Hematopoietic multipotent progenitor cell (in vitro differentiated cells): ENCODE measurements around the gene MYO1D. TPM values are rescaled to one million over a fixed set of nuclear protein-coding genes. Genes with fewer than 3 reads are reported as not detected.

Experiments used
- DNase-seq, 3 donors: peaks; one replicate each; pipeline ENCODE4 v3.0.0-alpha.2; 2011 to 2015; ENCODE audit warnings: low read depth in 2 of 3, low spot score in 2 of 3
- small RNA-seq: library from RNA; depleted of rRNA; stranded (forward); fragments of <200 nt; gene quantifications from one replicate; pipeline ENCODE3, GENCODE V24; 2012
- total RNA-seq: library from RNA; depleted of rRNA; stranded (reverse); fragments of >200 nt; gene quantifications from one replicate; pipeline ENCODE4 v1.2.3, GENCODE V29; 2012

Gene MYO1D
- total RNA-seq, 1 donor = 8.1 TPM

DNA sequence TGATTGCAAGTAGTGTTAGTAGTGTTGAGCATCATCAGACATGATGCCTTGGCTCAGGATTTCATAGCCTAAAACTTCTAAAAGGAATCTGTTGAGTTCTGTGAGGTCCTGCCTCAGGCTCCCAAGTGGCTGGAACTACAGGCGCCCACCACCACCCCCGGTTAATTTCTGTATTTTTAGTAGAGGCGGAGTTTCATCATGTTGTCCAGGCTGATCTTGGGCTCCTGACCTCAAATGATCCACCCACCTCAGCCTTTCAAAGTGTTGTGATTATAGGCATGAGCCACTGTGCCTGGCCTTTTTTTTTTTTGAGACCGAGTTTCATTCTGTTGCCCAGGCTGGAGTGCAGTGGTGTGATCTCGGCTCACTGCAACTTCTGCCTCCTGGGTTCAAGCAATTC, 427.0 kb downstream of the MYO1D start:
- DNase-seq = no peak

DNA sequence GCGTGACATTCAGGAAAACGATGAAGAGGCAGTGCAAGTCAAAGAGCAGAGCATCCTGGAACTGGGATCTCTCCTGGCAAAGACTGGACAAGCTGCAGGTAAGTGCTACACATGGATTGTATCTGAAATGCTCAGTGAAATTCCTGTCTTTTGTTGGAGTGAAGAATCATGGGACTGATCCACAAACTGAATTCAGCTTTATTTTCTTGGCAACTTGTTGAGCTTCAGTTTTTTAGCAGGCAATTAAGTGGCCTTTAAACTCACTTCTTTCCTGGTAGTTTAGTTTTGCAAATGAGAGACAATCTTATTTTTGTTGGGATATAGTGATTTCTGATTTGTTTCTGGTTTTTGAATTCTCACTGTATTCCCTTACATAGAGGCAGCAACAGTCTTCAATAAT, 430.0 kb downstream of the MYO1D start:
- no peak for DNase-seq

DNA sequence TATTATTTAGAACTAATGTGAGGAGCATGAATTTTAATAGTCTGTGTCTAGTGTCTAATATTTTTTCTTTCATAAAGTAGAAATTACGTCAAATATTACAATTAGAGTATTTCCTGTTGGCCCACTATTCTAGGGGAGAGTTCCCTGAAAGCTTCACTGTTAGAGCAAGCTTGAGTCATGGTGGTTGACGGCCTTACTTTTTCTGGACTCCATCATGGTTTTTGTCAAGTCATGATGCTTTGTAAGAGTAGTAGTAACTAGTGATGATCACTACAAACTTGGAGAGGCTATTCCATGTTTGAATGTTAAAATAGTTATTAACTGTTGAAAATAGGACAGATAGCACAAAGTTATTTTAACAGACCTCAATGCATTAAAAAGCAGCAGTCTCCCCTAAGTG, 431.0 kb downstream of the MYO1D start:
- no peak for DNase-seq

DNA sequence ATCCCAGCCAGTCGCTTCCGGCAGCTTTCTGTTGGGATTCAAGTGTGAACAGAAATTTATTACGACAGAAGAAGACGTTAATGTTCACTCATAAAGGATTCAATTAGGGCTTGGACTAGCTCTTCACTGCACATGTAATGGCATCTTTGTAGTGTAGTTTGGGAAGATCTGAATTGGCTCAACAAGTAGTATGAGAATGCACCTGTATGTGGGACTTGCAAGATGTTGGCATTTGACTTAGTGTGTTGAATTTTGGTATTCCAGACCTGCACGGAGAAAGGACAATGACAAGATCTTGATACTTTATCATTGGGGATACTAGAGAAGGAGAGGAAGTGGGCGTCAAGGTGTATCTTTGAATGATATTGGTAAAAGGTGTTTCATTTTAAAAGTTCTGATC, 431.4 kb downstream of the MYO1D start:
- no peak for DNase-seq

DNA sequence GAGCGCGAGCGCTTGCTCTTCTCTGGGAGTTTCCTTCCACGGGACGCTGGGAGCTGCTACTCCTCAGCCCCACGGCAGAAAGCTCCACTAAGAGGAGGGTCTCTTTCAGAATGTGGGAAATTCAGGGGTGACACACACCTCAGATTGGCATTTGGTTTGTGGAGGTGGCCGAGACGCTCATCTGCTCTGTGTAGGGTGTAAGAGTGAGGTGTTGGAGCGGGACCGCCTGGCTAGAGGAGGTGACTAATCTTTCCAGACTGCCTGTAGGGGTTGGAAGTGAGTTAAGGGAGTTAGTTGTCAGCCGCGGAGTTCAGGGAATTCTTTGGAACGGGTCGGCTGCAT, 431.9 kb downstream of the MYO1D start:
- peak in 2 of 3 donors; percentile 28 to 40 for DNase-seq

DNA sequence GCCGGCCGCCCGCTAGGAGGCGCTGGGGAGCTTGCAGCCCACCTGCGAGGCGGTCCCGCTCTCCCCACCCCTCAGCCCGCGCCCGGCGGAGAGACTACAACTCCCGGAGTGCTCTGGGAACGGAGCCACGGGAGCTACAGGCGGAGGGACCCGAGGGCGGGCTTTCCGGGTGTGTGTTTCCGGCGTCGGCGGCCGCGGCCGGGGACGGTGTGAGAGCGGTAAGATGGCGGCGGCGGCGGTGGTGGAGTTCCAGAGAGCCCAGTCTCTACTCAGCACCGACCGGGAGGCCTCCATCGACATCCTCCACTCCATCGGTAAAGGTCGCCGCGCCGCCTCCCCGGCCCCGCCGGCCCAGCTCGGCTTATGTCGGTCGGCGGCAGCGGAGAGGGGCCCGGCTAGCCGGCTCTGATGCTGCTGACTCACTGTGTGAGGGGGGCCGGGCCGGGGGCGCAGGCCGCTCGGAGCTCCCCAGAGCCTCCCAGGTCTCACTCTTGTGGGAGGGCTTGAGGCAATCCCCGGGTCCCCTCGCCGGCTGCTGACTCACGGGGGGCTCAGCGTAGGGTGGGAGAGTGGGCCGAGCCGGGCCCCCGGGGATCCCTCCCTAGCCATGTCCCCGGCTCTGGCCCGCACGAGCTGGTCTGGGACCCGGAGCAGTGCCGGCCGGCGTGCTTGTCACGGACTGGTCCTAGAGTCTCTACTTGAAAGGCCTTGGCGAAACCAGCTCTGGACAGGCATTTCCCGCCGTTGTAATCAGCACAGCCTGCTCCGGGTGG, 432.4 kb downstream of the MYO1D start, which contains the start of gene PSMD11:
Gene PSMD11, plus strand, starts transcription at position 210 of the 773 bp plus-strand sequence. Its CDS starts 14 bp downstream, at position 224.
- DNase-seq = peak; percentile 95 to 99 (median 98)

DNA sequence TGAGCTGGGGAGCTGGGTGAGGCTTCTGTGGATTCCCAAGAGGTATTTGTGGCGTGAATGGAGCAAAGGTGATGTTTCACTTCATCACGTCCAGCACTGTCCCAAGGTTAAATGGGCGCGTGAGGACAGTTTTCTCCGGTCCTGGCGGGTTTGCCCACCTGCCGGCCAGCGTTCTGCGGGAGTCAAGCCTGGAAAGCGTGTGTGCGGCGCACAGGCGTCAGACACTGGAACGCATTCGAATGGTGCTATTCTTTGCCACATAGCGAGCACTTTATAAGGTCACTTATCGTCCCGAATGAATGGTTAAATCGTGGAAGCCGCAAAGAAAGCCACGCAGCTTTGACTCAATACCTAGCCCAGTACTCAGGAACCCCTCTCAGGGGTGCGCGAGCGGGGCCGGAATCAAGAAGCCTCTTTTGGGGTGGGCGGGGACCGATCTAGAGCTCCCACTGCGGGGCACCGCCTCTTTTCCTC, 433.1 kb downstream of the MYO1D start:
- no peak for DNase-seq

Small RNA genes lying within 50 kb of the gene (small RNA-seq; reads per million reads assigned to genes)
- gene RF00019 = not detected

Other genes starting within 250 kb of the MYO1D start
- gene TMEM98, start 51.0 kb upstream of the MYO1D start, total RNA-seq = 109 TPM
- gene SPACA3, start 114.7 kb upstream of the MYO1D start, total RNA-seq = not detected